ENCODE measurements around the gene PCARE. TPM values are rescaled to one million over a fixed set of nuclear protein-coding genes. Genes with fewer than 3 reads are reported as not detected.
"Not testable (repeated sequence)": the region's sequence is repeated elsewhere in the genome, so short reads cannot be mapped to it uniquely, and the experiment has no call there.

Gene PCARE
- total and polyA plus RNA-seq, 4 donors = not detected

DNA sequence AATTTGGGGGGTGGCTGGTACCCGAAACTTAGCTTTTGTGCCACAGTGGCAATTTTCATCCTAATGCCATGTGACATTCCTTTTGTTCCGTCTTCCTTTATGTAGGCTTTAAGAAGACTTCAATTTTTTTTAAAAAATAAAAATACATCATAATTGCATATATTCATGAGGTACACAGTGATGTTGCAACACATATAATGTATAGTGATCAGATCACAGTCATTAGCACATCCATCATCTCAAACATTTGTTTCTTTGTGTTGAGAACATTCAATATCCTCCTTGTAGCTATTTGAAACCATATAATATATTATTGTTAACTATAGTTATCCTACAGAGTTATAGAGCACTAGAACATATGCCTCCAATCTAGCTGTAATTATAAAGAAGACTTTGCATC is 34.9 kb upstream of the PCARE start:
- H3K4me3 ChIP-seq (ENCODE audit: low read depth in 1 of 3, low read length in 3 of 3) = no peak overlapping the region
- TF ChIP-seq TAF1 (conservative IDR thresholded peaks at IDR 0.05) (no peak), ATF3 (IDR thresholded peaks at IDR 0.05) (no peak)
- TF ChIP-seq, protein P1, sequence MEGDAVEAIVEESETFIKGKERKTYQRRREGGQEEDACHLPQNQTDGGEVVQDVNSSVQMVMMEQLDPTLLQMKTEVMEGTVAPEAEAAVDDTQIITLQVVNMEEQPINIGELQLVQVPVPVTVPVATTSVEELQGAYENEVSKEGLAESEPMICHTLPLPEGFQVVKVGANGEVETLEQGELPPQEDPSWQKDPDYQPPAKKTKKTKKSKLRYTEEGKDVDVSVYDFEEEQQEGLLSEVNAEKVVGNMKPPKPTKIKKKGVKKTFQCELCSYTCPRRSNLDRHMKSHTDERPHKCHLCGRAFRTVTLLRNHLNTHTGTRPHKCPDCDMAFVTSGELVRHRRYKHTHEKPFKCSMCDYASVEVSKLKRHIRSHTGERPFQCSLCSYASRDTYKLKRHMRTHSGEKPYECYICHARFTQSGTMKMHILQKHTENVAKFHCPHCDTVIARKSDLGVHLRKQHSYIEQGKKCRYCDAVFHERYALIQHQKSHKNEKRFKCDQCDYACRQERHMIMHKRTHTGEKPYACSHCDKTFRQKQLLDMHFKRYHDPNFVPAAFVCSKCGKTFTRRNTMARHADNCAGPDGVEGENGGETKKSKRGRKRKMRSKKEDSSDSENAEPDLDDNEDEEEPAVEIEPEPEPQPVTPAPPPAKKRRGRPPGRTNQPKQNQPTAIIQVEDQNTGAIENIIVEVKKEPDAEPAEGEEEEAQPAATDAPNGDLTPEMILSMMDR (IDR thresholded peaks at IDR 0.05; ENCODE audit: low read depth, low read length, missing input control) = no peak
- no peaks in the 10 kb centered on the region for H3K4me1 ChIP-seq (ENCODE audit: control insufficient read depth in 4 of 4, insufficient read depth in 4 of 4, low read length in 3 of 4)
- H3K36me3 ChIP-seq (ENCODE audit: control insufficient read depth in 4 of 4, insufficient read depth in 3 of 4, low read depth in 1 of 4, low read length in 3 of 4) = no peaks in the 10 kb centered on the region
- no peak for DNase-seq (ENCODE audit: low spot score)
- H3K27me3 ChIP-seq (ENCODE audit: control insufficient read depth in 4 of 4, insufficient read depth in 4 of 4, low read length in 3 of 4) = peaks cover 0 to 2% (median 0%) of the 10 kb centered on the region in 4 donors
- no peak overlapping the region for H3K9ac ChIP-seq (ENCODE audit: low read depth in 1 of 2, low read length in 2 of 2)
- no peak overlapping the region for H3K27ac ChIP-seq (ENCODE audit: low read depth in 1 of 2, low read length in 2 of 2)
- H3K9me3 ChIP-seq (ENCODE audit: control insufficient read depth in 4 of 4, low read length in 3 of 4) = no peaks in the 10 kb centered on the region
- 91% methylated on average over 2 of the region's 2 CpGs for WGBS

DNA sequence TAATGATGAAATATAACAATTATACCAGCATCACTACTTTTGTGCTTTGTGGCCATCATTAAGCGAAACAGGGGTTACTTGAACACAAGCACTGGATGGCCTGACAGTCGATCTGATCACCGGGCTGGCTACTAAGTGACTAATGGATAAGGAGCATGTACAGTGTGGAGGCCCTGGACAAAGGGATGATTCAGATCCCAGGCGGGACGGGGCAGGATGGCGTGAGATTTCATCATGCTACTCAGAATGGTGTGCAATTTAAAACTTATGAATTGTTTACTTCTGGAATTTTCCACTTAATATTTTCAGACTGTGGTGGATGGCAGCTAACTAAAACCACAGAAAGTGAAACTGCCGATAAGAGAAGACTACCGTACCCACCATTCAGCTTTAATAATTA is 33.9 kb upstream of the PCARE start:
- H3K27me3 ChIP-seq (ENCODE audit: control insufficient read depth in 4 of 4, insufficient read depth in 4 of 4, low read length in 3 of 4) = peaks cover 0 to 2% (median 0%) of the 10 kb centered on the region in 4 donors
- DNase-seq (ENCODE audit: low spot score) = no peak
- H3K4me3 ChIP-seq (ENCODE audit: low read depth in 1 of 3, low read length in 3 of 3) = no peak overlapping the region
- H3K9me3 ChIP-seq (ENCODE audit: control insufficient read depth in 4 of 4, low read length in 3 of 4) = no peaks in the 10 kb centered on the region
- H3K36me3 ChIP-seq (ENCODE audit: control insufficient read depth in 4 of 4, insufficient read depth in 3 of 4, low read depth in 1 of 4, low read length in 3 of 4) = no peaks in the 10 kb centered on the region
- H3K4me1 ChIP-seq (ENCODE audit: control insufficient read depth in 4 of 4, insufficient read depth in 4 of 4, low read length in 3 of 4) = no peaks in the 10 kb centered on the region
- no peak overlapping the region for H3K9ac ChIP-seq (ENCODE audit: low read depth in 1 of 2, low read length in 2 of 2)
- WGBS = 89% methylated on average over 8 of the region's 8 CpGs
- H3K27ac ChIP-seq (ENCODE audit: low read depth in 1 of 2, low read length in 2 of 2) = no peak overlapping the region
- TF ChIP-seq NR2F2 (IDR thresholded peaks at IDR 0.05) = no peak
- TF ChIP-seq YY1 (IDR thresholded peaks at IDR 0.05) = no peak
- TF ChIP-seq ATF3 (IDR thresholded peaks at IDR 0.05) = no peak
- TF ChIP-seq EGR1 (IDR thresholded peaks at IDR 0.05; ENCODE audit: low read depth in 2 of 2) = no peak
- no peak for TF ChIP-seq REST (IDR thresholded peaks at IDR 0.05)

DNA sequence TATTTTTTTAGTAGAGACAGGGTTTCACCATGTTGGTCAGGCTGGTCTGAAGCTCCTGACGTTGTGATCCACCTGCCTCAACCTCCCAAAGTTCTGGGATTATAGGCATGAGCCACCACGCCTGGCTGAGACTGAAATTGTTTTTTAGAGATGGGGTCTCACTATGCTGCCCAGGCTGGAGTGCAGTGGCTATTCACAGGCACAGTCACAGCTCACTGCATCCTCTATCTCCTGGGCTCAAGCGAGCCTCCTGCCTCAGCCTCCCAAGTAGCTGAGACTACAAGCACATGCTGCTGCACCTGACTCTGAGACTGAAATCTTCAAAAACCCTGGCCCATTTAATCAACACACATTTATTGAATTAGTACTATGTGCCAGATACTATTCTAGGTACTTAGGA is 33.2 kb upstream of the PCARE start:
- H3K4me1 ChIP-seq (ENCODE audit: control insufficient read depth in 4 of 4, insufficient read depth in 4 of 4, low read length in 3 of 4); H3K27ac ChIP-seq (ENCODE audit: low read depth in 1 of 2, low read length in 2 of 2); H3K27me3 ChIP-seq (ENCODE audit: control insufficient read depth in 4 of 4, insufficient read depth in 4 of 4, low read length in 3 of 4); DNase-seq (ENCODE audit: low spot score); H3K9me3 ChIP-seq (ENCODE audit: control insufficient read depth in 4 of 4, low read length in 3 of 4); H3K9ac ChIP-seq (ENCODE audit: low read depth in 1 of 2, low read length in 2 of 2); H3K4me3 ChIP-seq (ENCODE audit: low read depth in 1 of 3, low read length in 3 of 3); H3K36me3 ChIP-seq (ENCODE audit: control insufficient read depth in 4 of 4, insufficient read depth in 3 of 4, low read depth in 1 of 4, low read length in 3 of 4): not testable (repeated sequence)
- WGBS = 94% methylated on average over 3 of the region's 3 CpGs
